DMS53 (cell line): ENCODE measurements around the gene FAM13A.
"Not testable (repeated sequence)": the region's sequence is repeated elsewhere in the genome, so short reads cannot be mapped to it uniquely, and the experiment has no call there.

ENCODE experiments used
- DNase-seq: peaks from one replicate; lab custom pipeline; 2025; lab: John Stamatoyannopoulos, UW

The FAM13A gene

DNA sequence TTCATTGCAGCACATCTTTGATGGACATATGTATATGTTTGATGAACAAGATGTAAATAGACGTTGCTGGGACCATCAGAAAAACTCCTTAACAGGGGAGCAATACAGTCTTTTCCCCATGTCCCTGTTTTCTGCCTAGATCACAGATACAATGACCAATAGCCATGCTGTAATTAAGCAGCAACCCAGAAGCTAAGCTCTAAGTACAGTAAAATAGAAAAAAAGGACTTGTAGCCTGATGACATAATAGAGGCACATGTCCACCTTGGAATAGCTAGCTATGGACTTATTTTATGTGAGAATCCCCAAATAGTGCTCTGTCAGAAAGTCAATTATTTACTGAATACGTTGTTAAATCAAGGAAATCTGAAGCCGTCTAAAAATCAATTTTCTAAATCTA lies 14.9 kb downstream of the FAM13A start:
- DNase-seq = no peak

DNA sequence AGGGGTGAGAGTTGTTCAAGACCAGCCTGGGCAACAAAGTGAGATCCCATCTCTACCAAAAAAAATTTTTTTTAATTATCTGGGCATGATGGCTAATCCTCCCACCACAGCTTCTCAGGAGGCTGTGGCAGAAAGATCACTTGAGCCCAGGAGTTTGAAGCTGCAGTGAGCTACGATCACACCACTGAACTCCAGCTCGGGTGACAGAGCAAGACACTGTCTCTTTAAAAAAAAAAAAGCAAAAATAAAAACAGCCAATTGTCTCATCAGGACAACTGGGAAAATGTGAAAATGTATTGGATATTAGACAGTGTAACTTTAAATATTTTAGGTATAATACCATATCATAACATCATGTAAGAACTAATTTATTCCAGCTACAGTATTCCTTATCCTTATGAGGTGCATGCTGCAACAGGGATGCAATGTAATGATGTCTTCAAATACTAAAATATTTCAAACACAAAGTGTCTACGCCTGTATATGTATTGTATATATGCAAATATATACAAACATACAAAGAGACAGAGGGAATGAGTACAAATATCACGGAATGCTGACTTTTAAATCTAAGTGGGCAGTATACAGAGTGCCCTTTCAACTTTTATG lies 17.2 kb downstream of the FAM13A start:
- DNase-seq = no peak

DNA sequence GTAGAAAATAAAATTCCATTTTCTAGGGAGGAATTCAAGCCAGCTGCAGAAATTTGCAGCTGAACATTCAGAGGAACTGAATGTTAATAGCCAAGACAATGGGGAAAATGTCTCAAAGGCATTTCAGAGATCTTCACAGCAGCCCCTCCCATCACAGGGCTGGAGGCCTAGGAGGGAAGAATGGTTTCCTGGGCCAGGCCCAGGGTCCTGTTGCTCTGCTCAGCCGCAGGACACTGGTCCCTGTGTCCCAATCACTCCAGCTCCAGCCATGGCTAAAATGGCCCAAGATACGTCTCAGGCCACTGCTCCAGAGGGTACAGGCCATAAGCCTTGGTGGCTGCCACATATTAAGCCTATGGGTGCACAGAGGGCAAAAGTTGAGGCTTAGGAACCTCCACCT lies 20.4 kb downstream of the FAM13A start:
- no peak for DNase-seq

DNA sequence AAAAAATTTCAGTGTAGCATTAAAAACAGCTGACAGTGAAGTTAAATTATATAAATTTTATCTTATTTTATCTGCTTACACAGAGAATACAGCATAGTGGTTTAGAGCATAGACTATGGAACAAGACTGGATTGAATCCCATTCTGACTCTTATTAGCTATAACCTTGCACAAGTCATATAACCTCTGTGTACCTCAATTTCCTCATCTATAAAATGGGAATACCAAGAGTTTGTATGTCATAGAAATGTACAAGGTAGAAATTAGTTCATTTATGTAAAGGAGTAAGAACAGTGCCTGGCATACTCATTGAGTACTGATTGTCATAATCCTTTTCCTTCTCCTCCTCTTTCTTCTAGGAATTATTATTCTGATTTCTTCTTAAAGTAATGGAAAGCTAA lies 25.7 kb downstream of the FAM13A start:
- no peak for DNase-seq

DNA sequence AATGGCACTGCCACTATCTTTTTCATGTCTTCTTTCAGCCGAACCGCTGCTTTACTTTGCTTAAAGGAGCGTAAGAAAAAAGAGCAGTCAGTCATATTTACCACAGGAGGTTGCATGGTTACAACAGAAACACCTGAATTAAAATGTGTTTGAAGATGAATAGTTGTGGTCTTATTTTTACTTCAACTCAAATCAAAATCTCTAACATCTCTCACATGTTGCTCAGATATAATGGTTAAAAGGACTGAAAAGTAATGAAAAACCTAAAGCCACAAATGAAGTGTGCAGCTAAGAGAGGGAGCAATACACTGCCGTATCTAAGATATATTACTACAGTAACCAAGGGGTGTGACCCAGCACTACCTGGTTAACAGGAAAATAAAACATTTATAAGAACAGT lies 27.4 kb downstream of the FAM13A start:
- DNase-seq = no peak

DNA sequence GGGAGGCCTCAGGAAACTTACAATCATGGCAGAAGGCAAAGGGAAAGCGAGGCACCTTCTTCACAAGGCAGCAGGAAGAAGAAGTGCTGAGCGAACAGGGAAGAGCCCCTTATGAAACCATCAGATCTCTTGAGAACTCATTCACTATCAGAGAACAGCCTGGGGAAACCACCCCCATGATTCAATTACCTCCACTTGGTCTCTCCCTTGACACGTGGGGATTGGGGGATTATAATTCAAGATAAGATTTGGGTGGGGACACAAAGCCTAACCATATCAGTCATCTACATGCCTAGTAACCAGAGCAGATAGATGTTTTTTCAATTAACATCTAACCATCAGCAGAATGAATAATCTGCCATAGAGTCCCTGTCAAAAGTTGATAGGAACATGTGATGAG lies 30.4 kb downstream of the FAM13A start:
- no peak for DNase-seq

DNA sequence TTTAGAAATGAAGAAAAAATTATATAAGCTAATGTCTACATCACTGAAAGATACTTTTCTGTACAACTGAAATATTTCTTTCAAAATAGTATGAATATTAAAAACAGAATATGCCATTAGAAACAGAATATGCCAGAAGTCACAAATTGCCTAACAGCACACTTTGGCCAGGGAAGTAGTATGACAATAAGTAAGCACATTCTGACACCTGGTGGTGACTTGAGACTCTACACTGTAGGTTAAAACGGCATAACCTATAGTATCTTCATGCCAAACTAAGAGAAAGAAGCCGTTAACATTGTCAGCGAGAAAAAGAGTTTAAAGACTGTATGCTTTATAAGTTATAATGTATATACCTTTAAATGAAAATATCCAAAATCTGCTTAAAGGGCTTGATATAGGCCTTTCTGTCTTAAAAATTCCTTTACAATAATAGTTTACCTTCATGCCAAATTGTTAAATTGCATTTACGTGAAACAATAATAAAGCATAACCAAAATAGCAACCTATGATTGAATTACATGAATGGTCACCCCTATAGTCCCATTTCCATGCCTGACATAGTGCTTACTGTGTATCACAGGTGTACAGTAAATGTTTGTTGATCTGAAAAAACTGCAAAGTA lies 32.8 kb downstream of the FAM13A start:
- DNase-seq = peak; percentile 84

DNA sequence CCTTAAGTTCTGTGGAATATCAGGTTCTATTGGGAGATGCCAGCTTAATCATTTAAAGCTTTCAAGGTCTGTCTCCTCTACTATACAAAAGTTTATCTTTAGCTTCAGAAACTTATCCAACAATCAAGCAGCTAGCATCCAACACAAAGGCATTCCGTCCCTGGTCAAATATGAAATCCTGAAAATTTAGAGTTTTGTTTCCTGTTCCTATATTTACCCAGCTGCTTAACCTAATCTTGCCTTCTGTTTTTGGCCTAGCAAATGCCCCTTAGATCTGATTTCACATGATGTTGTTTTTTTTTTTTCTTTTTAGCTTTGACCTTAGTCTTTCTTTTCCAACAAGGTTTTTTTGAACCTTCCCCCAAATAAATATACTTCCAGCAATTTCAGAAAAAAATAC lies 33.8 kb downstream of the FAM13A start:
- peak; percentile 64 for DNase-seq

DNA sequence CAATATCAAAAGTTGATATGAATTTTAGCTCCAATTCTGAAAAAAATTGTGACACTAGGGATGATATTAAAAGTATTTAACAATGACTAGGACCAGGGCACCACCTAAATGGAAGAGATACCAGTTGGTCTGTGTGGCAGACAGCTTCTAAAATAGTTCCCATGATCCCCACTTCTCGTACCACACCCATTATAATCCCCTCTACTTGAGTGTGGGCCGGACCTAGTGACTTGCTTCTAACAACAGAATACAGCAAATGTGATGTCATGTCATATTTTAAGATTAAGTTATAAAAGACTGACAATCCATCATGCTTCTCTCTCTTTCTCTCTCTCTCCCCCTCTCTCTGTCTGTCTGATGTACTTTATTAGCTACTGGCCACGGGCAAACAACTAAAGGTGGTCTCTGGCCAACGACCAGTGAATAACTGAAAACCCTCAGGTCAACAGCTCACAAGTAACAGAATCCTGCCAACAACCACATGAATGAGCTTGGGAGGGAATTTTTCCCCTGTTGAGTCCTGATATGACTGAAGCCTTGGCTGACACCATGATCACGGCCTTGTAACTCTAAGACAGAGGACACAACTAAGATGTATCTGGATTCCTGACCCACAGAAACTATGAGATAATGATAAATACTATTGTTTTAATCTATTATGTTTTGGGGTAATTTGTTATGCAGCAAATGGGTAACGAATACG lies 34.4 kb downstream of the FAM13A start:
- DNase-seq = peak; percentile 17

DNA sequence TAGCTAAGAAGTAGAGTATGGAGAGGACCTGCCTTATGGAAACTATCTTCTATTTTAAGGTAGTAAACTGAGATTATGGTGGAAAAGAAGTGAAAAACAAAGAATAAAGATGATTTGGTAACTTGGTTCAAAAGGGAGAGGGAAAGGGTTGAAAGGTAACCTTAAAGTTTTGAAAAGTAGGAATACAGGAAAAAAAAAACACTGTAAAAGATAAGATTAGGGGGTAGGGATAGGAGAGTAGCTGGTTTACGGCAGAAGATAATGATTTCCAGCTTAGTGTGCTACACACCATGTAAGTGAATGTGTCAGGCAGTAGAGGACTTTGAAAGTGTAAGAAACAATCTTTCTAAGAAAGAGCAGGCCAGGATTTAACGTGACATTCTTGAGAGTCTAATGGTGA lies 35.3 kb downstream of the FAM13A start:
- DNase-seq = no peak

DNA sequence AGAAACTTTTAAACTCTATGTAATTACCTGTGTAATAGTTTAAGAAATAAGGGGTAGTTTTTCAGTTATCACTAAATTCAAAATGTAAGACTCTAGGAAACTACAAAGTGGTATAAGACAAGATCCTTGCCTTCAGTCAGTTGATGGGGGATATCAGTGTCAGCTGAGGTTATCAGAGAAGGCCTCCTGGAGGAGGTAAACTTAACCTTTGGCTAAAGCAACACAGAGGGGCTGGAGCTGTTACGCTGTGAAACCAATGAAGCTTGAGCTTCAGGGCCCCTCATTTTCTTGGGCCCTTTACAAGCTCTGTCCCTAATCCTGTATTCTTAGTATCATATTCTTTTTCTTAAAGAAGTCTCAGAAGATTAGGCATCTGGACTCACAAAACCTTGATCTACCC lies 35.9 kb downstream of the FAM13A start:
- no peak for DNase-seq

DNA sequence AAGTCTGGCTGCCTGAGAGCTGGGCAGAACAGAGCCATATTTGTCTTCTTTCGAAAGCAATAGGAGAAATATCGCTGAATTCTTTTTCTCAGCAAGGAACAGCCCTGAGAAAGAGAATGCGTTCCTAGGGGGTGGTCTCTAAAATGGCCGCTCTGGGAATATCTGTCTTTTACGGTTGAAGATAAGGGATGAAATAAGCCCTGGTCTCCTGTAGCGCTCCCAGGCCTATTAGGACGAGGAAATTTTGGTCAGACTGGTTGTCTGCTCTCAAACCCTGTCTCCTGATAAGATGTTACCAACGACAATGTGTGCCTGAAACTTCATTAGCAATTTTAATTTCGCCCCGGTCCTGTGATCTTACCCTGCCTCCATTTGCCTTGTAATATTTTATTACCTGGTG lies 42.1 kb downstream of the FAM13A start:
- DNase-seq = not testable (repeated sequence)

DNA sequence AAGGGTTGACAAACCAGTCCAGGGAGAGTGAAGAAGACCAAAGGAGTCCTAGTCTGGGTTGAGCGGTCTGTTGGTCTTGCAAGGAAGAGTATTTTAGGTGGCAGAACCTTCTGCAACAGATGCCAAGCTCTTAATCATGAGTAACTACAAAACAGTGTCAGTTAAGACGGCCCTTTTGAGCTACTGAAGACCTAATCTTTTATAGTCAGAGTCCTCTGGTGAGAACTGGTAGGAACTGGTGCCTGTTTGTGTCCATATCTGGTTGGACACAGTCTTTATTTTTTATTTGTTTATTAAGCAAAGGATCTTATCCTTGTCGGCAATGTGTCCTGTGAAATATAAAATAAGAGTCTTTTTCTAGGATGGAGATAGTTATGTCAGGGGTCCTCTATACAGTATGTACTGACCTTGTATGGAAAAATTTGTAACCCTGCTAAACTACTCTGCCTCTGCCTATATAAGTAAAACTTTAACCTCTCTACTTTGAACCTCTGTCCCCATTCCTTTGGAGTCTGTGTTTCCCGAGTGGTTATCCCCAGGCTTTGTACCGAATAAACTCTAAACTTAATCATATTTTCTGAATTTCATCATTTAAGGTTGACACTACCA lies 47.1 kb downstream of the FAM13A start:
- DNase-seq = no peak

DNA sequence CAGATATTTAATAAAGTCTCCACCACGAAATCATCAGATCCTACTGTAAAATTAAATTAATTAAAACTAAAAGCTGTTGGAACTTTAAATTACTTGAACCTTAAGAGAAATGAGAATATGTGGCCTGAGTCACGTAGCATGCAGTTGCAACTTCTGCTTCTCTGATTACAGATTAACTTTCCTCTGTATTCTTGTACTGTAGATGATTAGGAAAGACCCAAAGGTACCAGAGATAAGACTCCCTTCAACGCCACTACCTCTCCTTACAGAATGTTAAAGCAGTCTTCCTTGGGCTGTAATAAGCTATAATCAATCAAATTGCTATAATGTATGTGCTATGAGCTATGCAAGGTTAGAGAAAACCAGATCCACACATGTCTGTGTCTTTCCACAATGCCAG lies 47.9 kb downstream of the FAM13A start:
- no peak for DNase-seq

DNA sequence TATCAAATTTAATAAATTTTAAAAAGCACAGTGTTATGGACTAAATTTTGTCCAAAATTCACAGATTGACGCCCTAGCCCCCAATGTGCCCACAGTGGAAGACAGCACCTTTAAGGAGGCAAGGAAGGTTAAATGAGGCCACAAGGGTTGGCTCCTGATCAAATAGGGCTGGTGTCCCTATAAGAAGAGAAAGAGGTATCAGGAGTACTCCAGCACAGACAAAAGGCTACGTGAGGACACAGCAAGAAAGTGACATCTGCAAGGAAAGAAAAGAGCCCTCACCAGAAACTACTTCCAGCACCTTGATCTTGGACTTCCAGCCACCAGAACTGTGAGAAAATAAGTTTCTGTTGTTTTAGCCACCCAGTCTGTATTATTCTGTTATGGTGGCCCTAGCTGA lies 48.8 kb downstream of the FAM13A start:
- DNase-seq = no peak

DNA sequence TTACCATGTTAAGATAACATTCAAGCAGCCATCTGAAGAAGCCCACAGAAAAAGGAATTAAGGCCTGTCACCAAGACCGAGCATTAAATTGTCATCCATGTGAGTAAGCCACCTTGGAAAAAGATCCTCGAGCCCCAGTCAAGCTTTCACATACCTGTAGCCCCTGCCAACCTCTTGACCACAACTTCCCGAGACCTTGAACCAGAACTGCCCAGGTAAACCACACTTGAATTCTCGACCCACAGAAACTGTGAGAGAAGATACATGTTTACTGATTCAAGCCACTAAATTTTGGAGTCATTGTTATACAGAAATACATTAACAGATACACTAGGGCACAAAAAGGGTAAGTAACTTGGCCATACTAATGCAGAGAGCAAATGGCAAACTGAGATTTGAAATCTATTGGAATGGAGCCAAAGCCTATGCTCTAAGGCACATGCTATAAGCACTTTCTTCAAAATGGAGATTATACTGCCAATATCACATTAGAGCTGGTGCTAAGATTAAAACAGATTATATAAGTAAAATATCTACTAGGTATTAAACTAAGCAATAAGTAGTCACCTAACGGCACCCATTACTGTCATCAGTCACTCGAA lies 49.5 kb downstream of the FAM13A start:
- no peak for DNase-seq

DNA sequence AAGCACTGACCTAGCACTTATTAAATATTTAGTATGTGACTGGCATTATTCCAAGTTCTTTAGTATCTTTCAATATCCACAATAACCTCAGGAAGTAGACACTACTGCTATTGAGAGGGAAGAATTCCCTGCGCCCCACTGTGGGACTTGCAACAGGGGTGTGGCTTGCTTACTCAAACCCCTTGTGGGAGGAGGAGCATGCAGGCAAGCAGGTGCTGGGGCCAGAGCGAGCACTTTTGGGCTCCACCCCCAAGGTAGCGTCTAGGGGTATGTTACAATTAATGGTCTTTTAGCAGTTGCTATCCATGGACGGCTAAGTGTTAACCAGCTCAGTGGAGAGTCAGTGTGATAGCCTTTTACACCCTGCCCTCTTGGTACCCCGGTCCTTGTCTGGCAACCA lies 50.7 kb downstream of the FAM13A start:
- DNase-seq = no peak

DNA sequence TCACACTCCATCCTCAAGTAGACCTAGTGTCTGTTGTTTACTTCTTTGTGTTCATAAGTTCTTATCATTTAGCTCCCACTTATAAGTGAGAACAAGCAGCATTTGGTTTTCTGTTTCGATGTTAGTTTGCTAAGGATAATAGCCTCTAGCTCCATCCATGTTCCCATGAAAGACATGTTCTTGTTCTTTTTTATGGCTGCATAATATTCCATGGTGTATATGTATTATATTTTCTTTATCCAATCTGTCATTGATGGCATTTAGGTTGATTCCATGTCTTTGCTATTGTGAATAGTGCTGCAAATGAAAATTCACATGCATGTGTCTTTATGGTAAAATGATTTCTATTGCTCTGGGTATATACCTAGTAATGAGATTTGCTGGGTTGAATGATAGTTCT lies 51.9 kb downstream of the FAM13A start:
- not testable (repeated sequence) for DNase-seq

DNA sequence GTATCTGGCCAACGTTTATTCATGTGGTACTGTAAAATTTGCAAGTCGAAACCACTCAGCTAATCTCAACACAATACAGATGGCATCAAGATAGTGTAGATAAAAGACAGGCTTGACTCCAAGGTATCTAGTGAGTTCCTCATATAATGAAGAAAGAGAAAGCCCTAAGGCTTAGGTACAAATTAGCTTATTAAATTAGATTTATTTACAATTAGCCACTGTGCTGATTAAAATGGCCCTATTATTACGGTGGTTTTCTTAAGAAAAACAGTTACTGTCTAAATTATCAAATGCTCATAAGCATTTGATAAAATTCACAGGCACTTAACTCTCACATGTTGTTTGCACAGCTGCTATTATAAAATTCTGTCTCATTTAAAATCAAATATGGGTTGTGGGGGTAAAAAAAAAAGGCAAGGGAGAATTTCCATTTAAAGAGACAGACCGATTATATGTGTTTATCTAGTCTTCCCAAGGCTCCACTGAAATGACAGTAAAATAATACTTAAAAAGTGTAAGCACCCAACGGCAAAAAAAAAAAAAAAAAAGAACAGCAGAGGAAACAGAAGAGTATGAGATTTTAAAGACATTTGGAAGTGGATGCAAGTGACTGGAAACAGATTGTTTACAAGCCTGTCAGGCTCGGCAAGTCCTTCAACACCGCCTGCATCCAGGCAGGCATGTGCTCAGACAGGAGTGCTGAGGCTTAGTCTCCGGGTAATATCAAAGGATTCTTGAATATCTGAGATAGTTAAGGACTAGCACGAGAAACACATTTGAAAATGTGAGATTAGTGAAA lies 55.1 kb downstream of the FAM13A start:
- peak; percentile 80 for DNase-seq

DNA sequence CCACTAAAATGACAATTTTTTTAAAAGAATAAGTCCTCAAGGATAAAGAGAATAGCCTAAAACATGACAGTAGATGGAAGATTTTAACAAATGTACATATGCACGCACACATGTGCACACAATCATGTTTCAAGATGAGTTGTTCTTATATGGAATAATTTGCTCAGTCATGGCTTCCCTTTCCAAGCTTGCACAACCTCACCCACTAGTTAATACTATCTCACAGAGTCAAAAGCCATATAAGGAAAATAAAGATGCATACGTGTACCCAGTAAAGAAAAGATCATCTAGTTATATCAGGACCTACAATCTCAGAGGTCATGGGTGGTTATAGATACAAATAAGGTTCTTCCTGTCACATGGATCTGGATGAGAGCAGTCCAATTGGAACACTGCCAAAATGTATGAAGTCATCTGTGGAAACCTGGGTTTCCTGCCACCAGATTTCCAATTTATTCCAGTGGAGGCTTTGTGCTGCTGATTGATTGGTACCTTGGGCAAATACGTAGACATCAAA lies 56.1 kb downstream of the FAM13A start:
- peak; percentile 96 for DNase-seq

DNA sequence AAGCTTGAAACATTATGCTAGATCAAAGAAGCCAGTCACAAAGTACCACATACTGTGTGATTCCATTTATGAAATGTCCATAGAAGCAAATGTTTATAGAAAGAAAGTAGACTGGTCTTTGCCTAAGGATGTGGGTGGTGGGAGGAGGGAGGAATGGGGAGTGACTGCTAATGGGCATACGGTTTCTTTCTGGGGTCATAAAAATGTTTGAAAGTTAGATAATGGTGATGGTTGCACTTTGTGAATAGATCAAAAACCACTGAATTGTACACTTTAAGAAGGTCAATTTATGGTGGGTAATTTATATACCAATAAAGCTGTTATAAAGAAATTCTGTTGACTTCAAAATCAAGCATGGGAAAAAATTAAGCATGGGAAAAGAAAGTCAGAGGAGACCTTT lies 56.6 kb downstream of the FAM13A start:
- DNase-seq = no peak
